ENCODE results near the gene KLHL28. TPM values are rescaled to one million over a fixed set of nuclear protein-coding genes. Genes with fewer than 3 reads are reported as not detected.
"Not testable (repeated sequence)": the region's sequence is repeated elsewhere in the genome, so short reads cannot be mapped to it uniquely, and the experiment has no call there.

KLHL28 gene
- total RNA-seq, 2 donors from 2014 or later: 6.4 to 8.5 TPM

GRCh38 chr14:44897041-44897844 lies 64.5 kb downstream of the KLHL28 start:
- Histone ChIP-seq H3K27me3 (no peaks in the 10 kb centered on the region), H3K4me3 (peak overlapping the region; percentile 91 to 96), H3K36me3 (no peaks in the 10 kb centered on the region), H3K9me3 (no peaks in the 10 kb centered on the region), H3K4me1 (peaks cover 0 to 28% of the 10 kb centered on the region in 2 donors), H3K27ac (peak overlapping the region; percentile 100)
- peak; percentile 99 for DNase-seq (ENCODE audit: low spot score)
- no peak for TF ChIP-seq CTCF (IDR thresholded peaks at IDR 0.05)

GRCh38 chr14:44896275-44897040 lies 65.3 kb downstream of the KLHL28 start:
- Histone ChIP-seq H3K36me3 (no peaks in the 10 kb centered on the region), H3K4me3 (peak overlapping the region; percentile 91 to 96), H3K4me1 (peaks cover 0 to 20% of the 10 kb centered on the region in 2 donors), H3K27me3 (no peaks in the 10 kb centered on the region), H3K9me3 (no peaks in the 10 kb centered on the region), H3K27ac (peak overlapping the region; percentile 100)
- no peak for DNase-seq (ENCODE audit: low spot score)
- no peak for TF ChIP-seq CTCF (IDR thresholded peaks at IDR 0.05)

GRCh38 chr14:44895716-44896115 lies 66.0 kb downstream of the KLHL28 start:
- peak overlapping the region in 1 of 2 donors; percentile 100 for H3K27ac ChIP-seq
- H3K27me3 ChIP-seq: no peaks in the 10 kb centered on the region
- TF ChIP-seq CTCF (IDR thresholded peaks at IDR 0.05): no peak
- DNase-seq (ENCODE audit: low spot score): no peak
- peaks cover 0 to 15% of the 10 kb centered on the region in 2 donors for H3K4me1 ChIP-seq
- no peaks in the 10 kb centered on the region for H3K9me3 ChIP-seq
- no peak overlapping the region for H3K4me3 ChIP-seq
- H3K36me3 ChIP-seq: no peaks in the 10 kb centered on the region

- Histone ChIP-seq H3K4me1 (peaks cover 0 to 6% of the 10 kb centered on the region in 2 donors), H3K27ac (no peak overlapping the region), H3K9me3 (no peaks in the 10 kb centered on the region), H3K27me3 (no peaks in the 10 kb centered on the region), H3K36me3 (no peaks in the 10 kb centered on the region), H3K4me3 (no peak overlapping the region)
- no peak for TF ChIP-seq CTCF (IDR thresholded peaks at IDR 0.05)
- DNase-seq (ENCODE audit: low spot score): no peak
Observed at GRCh38 chr14:44893535-44893934, 68.2 kb downstream of the KLHL28 start.

GRCh38 chr14:44891726-44892372 lies 69.9 kb downstream of the KLHL28 start:
- not testable (repeated sequence) for H3K36me3 ChIP-seq; H3K9me3 ChIP-seq; H3K4me3 ChIP-seq; H3K27me3 ChIP-seq; H3K27ac ChIP-seq; H3K4me1 ChIP-seq; DNase-seq (ENCODE audit: low spot score)
